Measurements from ENCODE around the gene UQCRHL.

GRCh38 chr1:15771836-15772515, 35.5 kb downstream of the UQCRHL start:
- TF ChIP-seq, protein P1, sequence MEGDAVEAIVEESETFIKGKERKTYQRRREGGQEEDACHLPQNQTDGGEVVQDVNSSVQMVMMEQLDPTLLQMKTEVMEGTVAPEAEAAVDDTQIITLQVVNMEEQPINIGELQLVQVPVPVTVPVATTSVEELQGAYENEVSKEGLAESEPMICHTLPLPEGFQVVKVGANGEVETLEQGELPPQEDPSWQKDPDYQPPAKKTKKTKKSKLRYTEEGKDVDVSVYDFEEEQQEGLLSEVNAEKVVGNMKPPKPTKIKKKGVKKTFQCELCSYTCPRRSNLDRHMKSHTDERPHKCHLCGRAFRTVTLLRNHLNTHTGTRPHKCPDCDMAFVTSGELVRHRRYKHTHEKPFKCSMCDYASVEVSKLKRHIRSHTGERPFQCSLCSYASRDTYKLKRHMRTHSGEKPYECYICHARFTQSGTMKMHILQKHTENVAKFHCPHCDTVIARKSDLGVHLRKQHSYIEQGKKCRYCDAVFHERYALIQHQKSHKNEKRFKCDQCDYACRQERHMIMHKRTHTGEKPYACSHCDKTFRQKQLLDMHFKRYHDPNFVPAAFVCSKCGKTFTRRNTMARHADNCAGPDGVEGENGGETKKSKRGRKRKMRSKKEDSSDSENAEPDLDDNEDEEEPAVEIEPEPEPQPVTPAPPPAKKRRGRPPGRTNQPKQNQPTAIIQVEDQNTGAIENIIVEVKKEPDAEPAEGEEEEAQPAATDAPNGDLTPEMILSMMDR (IDR thresholded peaks at IDR 0.05; ENCODE audit: control extremely low read depth in 1 of 3, insufficient read depth in 1 of 3, low read depth in 1 of 3, low read length in 3 of 3) = no peak
- TF ChIP-seq HDAC6 (IDR thresholded peaks at IDR 0.05; ENCODE audit: low read depth, low read length) (no peak), JUN (IDR thresholded peaks at IDR 0.05; ENCODE audit: low read depth, low read length) (no peak), SP1 (IDR thresholded peaks at IDR 0.05; ENCODE audit: low read depth, low read length) (no peak), EP300 (IDR thresholded peaks at IDR 0.05; ENCODE audit: borderline replicate concordance in 1 of 2, low read depth in 2 of 2, low read length in 2 of 2) (no peak)

All from H1 (cell line).